ENCODE measurements around the gene NTMT1. TPM values are rescaled to one million over a fixed set of nuclear protein-coding genes. Genes with fewer than 3 reads are reported as not detected.
"Not testable (repeated sequence)": the region's sequence is repeated elsewhere in the genome, so short reads cannot be mapped to it uniquely, and the experiment has no call there.

The NTMT1 gene
- total RNA-seq, 2 donors from 2014 or later = 43.4 to 53.8 TPM

GRCh38 chr9:129629251-129629820 is 3.4 kb downstream of the NTMT1 start:
- DNase-seq = no peak
- intact Hi-C loops (cut with DNase I) = no loop called here
- no peak for ATAC-seq

- ATAC-seq = peak in 1 of 2 donors; percentile 10
- intact Hi-C loops (cut with DNase I) = no loop called here
- no peak for DNase-seq
Measured at GRCh38 chr9:129630967-129631673, 5.2 kb downstream of the NTMT1 start.

- intact Hi-C loops (cut with DNase I) = no loop called here
- ATAC-seq = no peak
- DNase-seq = no peak
Measured at GRCh38 chr9:129631674-129632129, 5.7 kb downstream of the NTMT1 start.

GRCh38 chr9:129632460-129632859 is 6.5 kb downstream of the NTMT1 start:
- intact Hi-C loops (cut with DNase I) = no loop called here
- DNase-seq (no peak), ATAC-seq (peak in 1 of 2 donors; percentile 58)

GRCh38 chr9:129633207-129633606 is 7.2 kb downstream of the NTMT1 start:
- no peak for DNase-seq
- intact Hi-C loops (cut with DNase I) = no loop called here
- no peak for ATAC-seq

- intact Hi-C loops (cut with DNase I) = no loop called here
- ATAC-seq (no peak), DNase-seq (no peak)
Measured at GRCh38 chr9:129633848-129634247, 7.9 kb downstream of the NTMT1 start.

GRCh38 chr9:129635099-129636065 is 9.4 kb downstream of the NTMT1 start:
- intact Hi-C loops (cut with DNase I) = no loop called here
- no peak for ATAC-seq
- no peak for DNase-seq

GRCh38 chr9:129636343-129636742 is 10.4 kb downstream of the NTMT1 start:
- intact Hi-C loops (cut with DNase I); DNase-seq; ATAC-seq: not testable (repeated sequence)

GRCh38 chr9:129637102-129637501 is 11.1 kb downstream of the NTMT1 start:
- DNase-seq = no peak
- intact Hi-C loops (cut with DNase I) = no loop called here
- no peak for ATAC-seq

- intact Hi-C loops (cut with DNase I) = no loop called here
Measured at GRCh38 chr9:129637673-129638439, 11.9 kb downstream of the NTMT1 start.

GRCh38 chr9:129639034-129639630 is 13.2 kb downstream of the NTMT1 start:
- no peak for DNase-seq
- ATAC-seq = no peak
- intact Hi-C loops (cut with DNase I) = no loop called here

More at GRCh38 chr9:129637673-129638439, 11.9 kb downstream of the NTMT1 start:
- no peak for ATAC-seq
- no peak for DNase-seq

- intact Hi-C loops (cut with DNase I) = loop anchor here (5.0 to 10.0 kb wide), 3 partner anchors 85 to 145 kb away; no protein-coding TSS in a partner anchor
- DNase-seq = no peak
Measured at GRCh38 chr9:129639756-129640085, 13.8 kb downstream of the NTMT1 start.

GRCh38 chr9:129640086-129640870 is 14.3 kb downstream of the NTMT1 start:
- intact Hi-C loops (cut with DNase I) = loop anchor here (5.0 to 10.0 kb wide), 3 partner anchors 85 to 145 kb away; no protein-coding TSS in a partner anchor
- DNase-seq = no peak
- no peak for ATAC-seq

More at GRCh38 chr9:129639756-129640085, 13.8 kb downstream of the NTMT1 start:
- no peak for ATAC-seq

GRCh38 chr9:129640871-129641749 is 15.1 kb downstream of the NTMT1 start:
- DNase-seq (no peak), ATAC-seq (no peak)
- intact Hi-C loops (cut with DNase I) = loop anchor here (5.0 to 10.0 kb wide), 3 partner anchors 84 to 144 kb away; no protein-coding TSS in a partner anchor

GRCh38 chr9:129641750-129642585 is 16.0 kb downstream of the NTMT1 start, which contains the start of gene ASB6:
ASB6 (minus strand) TSS chr9:129642151; CDS start chr9:129641999, 152 bp downstream.
- intact Hi-C loops (cut with DNase I) = loop anchor here (5.0 to 10.0 kb wide), 3 partner anchors 83 to 143 kb away; no protein-coding TSS in a partner anchor
- DNase-seq = peak; percentile 97
- peak; percentile 96 to 97 for ATAC-seq
